Tibial artery (tissue), 4 donors: ENCODE data around the gene CMTR1.

ENCODE experiments used
- DNase-seq, 2 donors: peaks; one replicate each; pipeline ENCODE4 v3.0.0-alpha.2; 2019
- H3K27ac ChIP-seq, 2 donors: fragments of 200-600 bp; sonication (generic) in 1 of 2; 1 replicate in 1 of 2; 2 replicates in 1 of 2; pipeline ENCODE4 v1.5.1; 2018 to 2019; ENCODE audit warnings: mild to moderate bottlenecking in 1 of 2
- H3K27me3 ChIP-seq, 2 donors: fragments of 200-600 bp; sonication (generic) in 1 of 2; one replicate each; pipeline versions ENCODE4 v1.5.1 to v1.6.0; 2016 to 2019
- H3K36me3 ChIP-seq, 3 donors: fragments of 200-600 bp; sonication (generic) in 2 of 3; one replicate each; pipeline ENCODE4 v1.5.1; 2016 to 2019; ENCODE audit warnings: mild to moderate bottlenecking in 2 of 3
- H3K4me1 ChIP-seq, 4 donors: fragments of 200-600 bp; sonication (generic) in 2 of 4; 1 replicate in 3 of 4; 2 replicates in 1 of 4; pipeline ENCODE4 v1.5.1; 2016 to 2019
- H3K4me3 ChIP-seq, 2 donors: fragments of 200-600 bp; sonication (generic) in 1 of 2; 1 replicate in 1 of 2; 2 replicates in 1 of 2; pipeline ENCODE4 v1.5.1; 2018 to 2019; ENCODE audit warnings: mild to moderate bottlenecking in 2 of 2
- H3K9me3 ChIP-seq, 3 donors: fragments of 200-600 bp; sonication (generic) in 1 of 3; one replicate each; pipeline ENCODE4 v1.5.1; 2016 to 2019
- intact Hi-C: fragments of 100-400 bp; cut with DNase I; formaldehyde crosslinking; loops from one replicate; pipeline ENCODE4 v1.15.0; 2023; ENCODE audit warnings: low total_unique reads
- TF ChIP-seq, protein P1 (sequence below), 2 experiments: fragments of 200-600 bp in 1 of 2; fragments of 450-650 bp in 1 of 2; IDR thresholded peaks; one replicate each; pipeline ENCODE4 v1.5.1; 2017 to 2019; ENCODE audit warnings: antibody characterized with exemption in 2 of 2, mild to moderate bottlenecking in 1 of 2, moderate library complexity in 1 of 2

The CMTR1 gene

DNA sequence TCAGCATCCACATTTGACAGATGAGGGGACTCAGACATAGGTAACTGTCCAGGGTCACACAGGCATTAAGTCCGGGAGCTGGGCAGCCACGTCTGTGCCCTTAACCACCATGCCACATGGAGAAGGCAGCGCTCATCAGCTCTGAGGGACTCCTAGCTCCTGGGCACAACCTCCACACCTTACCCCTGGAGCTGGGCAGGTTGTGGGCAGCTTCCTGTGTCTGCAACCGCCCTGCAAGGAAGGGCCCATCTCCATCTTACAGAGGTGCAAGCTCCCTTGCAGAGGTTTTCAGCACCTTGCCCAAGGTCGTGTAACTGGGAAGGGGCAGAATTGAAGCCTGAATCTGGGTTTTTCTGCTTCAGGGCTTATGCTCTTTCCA, 58.8 kb downstream of the CMTR1 start:
- TF ChIP-seq, protein P1, sequence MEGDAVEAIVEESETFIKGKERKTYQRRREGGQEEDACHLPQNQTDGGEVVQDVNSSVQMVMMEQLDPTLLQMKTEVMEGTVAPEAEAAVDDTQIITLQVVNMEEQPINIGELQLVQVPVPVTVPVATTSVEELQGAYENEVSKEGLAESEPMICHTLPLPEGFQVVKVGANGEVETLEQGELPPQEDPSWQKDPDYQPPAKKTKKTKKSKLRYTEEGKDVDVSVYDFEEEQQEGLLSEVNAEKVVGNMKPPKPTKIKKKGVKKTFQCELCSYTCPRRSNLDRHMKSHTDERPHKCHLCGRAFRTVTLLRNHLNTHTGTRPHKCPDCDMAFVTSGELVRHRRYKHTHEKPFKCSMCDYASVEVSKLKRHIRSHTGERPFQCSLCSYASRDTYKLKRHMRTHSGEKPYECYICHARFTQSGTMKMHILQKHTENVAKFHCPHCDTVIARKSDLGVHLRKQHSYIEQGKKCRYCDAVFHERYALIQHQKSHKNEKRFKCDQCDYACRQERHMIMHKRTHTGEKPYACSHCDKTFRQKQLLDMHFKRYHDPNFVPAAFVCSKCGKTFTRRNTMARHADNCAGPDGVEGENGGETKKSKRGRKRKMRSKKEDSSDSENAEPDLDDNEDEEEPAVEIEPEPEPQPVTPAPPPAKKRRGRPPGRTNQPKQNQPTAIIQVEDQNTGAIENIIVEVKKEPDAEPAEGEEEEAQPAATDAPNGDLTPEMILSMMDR (IDR thresholded peaks at IDR 0.05), result no peak
- peaks cover 0 to 16% (median 0%) of the 10 kb centered on the region in 4 donors for H3K4me1 ChIP-seq
- no peak overlapping the region for H3K27ac ChIP-seq
- intact Hi-C loops, result no loop called here
- no peak overlapping the region for H3K4me3 ChIP-seq
- H3K27me3 ChIP-seq, result no peaks in the 10 kb centered on the region
- peaks cover 0 to 4% (median 0%) of the 10 kb centered on the region in 3 donors for H3K36me3 ChIP-seq
- no peaks in the 10 kb centered on the region for H3K9me3 ChIP-seq
- DNase-seq, result no peak

GRCh38 chr6:37492236-37492972, 59.4 kb downstream of the CMTR1 start:
- Histone ChIP-seq H3K9me3 (no peaks in the 10 kb centered on the region), H3K4me1 (peaks cover 0 to 16% (median 0%) of the 10 kb centered on the region in 4 donors), H3K4me3 (no peak overlapping the region), H3K27me3 (no peaks in the 10 kb centered on the region), H3K27ac (no peak overlapping the region), H3K36me3 (peaks cover 0 to 4% (median 0%) of the 10 kb centered on the region in 3 donors)
- DNase-seq, result peak in 1 of 2 donors; percentile 4
- TF ChIP-seq, protein P1 (IDR thresholded peaks at IDR 0.05), result no peak
- intact Hi-C loops, result no loop called here

- Histone ChIP-seq H3K4me1 (peaks cover 0 to 16% (median 0%) of the 10 kb centered on the region in 4 donors), H3K27ac (no peak overlapping the region), H3K27me3 (no peaks in the 10 kb centered on the region), H3K9me3 (no peaks in the 10 kb centered on the region), H3K36me3 (peaks cover 0 to 3% (median 0%) of the 10 kb centered on the region in 3 donors), H3K4me3 (no peak overlapping the region)
- TF ChIP-seq, protein P1 (IDR thresholded peaks at IDR 0.05), result no peak
- no peak for DNase-seq
- intact Hi-C loops, result no loop called here
Observed at GRCh38 chr6:37492991-37493660, 60.1 kb downstream of the CMTR1 start.

- DNase-seq, result no peak
- Histone ChIP-seq H3K27me3 (no peaks in the 10 kb centered on the region), H3K36me3 (no peaks in the 10 kb centered on the region), H3K9me3 (no peaks in the 10 kb centered on the region), H3K4me3 (no peak overlapping the region), H3K4me1 (peaks cover 0 to 16% (median 0%) of the 10 kb centered on the region in 4 donors), H3K27ac (no peak overlapping the region)
- intact Hi-C loops, result no loop called here
- TF ChIP-seq, protein P1 (IDR thresholded peaks at IDR 0.05), result no peak
Observed at GRCh38 chr6:37493661-37493995, 60.6 kb downstream of the CMTR1 start.

- Histone ChIP-seq H3K27me3 (no peaks in the 10 kb centered on the region), H3K4me3 (no peak overlapping the region), H3K4me1 (peaks cover 0 to 12% (median 7%) of the 10 kb centered on the region in 4 donors), H3K9me3 (no peaks in the 10 kb centered on the region), H3K36me3 (no peaks in the 10 kb centered on the region), H3K27ac (no peak overlapping the region)
- intact Hi-C loops, result no loop called here
- DNase-seq, result no peak
- TF ChIP-seq, protein P1 (IDR thresholded peaks at IDR 0.05), result no peak
Observed at GRCh38 chr6:37495244-37495934, 62.4 kb downstream of the CMTR1 start.
